WTC11 (cell line): ENCODE results near the gene LCN12. TPM values are rescaled to one million over a fixed set of nuclear protein-coding genes. Genes with fewer than 3 reads are reported as not detected.

Experiments used
- ATAC-seq: fragments of 200-7000 bp; cut with Tn5 transposase; 2 replicates; pipeline ENCODE4 v1.10.0; 2021; ENCODE audit warnings: mild to moderate bottlenecking, moderate library complexity
- CTCF ChIA-PET: fragments of 300-600 bp; sonication (Branson Sonifier 250); formaldehyde crosslinking; loops from one replicate; lab custom pipeline; 2021; ENCODE audit warnings: antibody characterized with exemption; lab: Charles Lee
- POLR2A ChIA-PET: fragments of 350-600 bp; sonication (Branson Sonifier 250); formaldehyde crosslinking; loops from one replicate; lab custom pipeline; 2021; ENCODE audit warnings: antibody characterized with exemption; lab: Charles Lee
- DNase-seq: peaks from one replicate; pipeline ENCODE4 v3.0.0; 2021; ENCODE audit warnings: low spot score
- H3K27ac Mint-ChIP-seq: 2 replicates; pipeline ENCODE4 v1.8.0; 2021; ENCODE audit warnings: mixed read lengths
- H3K27me3 Mint-ChIP-seq: 2 replicates; pipeline ENCODE4 v1.8.0; 2021; ENCODE audit warnings: low read depth, mild to moderate bottlenecking, moderate library complexity, mixed read lengths
- H3K36me3 Mint-ChIP-seq: 2 replicates; pipeline ENCODE4 v1.8.0; 2021; ENCODE audit warnings: mixed read lengths
- H3K4me1 Mint-ChIP-seq: 2 replicates; pipeline ENCODE4 v1.8.0; 2022; ENCODE audit warnings: mixed read lengths
- H3K4me3 Mint-ChIP-seq: 2 replicates; pipeline ENCODE4 v1.8.0; 2021; ENCODE audit warnings: mild to moderate bottlenecking, moderate library complexity, mixed read lengths
- H3K9me3 Mint-ChIP-seq: 2 replicates; pipeline ENCODE4 v1.8.0; 2021; ENCODE audit warnings: mixed read lengths
- AFF4 ChIP-seq: sonication (generic); formaldehyde crosslinking; IDR thresholded peaks from 2 replicates; pipeline ENCODE4 v1.8.1; 2023; ENCODE audit warnings: mild to moderate bottlenecking, missing genetic modification reagents, borderline replicate concordance
- CREB1 ChIP-seq: sonication (generic); formaldehyde crosslinking; IDR thresholded peaks from 2 replicates; pipeline ENCODE4 v1.8.0; 2023; ENCODE audit warnings: mild to moderate bottlenecking, missing genetic modification reagents
- CTCF ChIP-seq: fragments of 200-600 bp; IDR thresholded peaks from 2 replicates; pipeline ENCODE4 v1.8.0; 2022; ENCODE audit warnings: antibody characterized with exemption
- EMX1 ChIP-seq: fragments of 250-450 bp; sonication (Bioruptor Pico); IDR thresholded peaks from 2 replicates; pipeline ENCODE4 v1.8.0; 2021; ENCODE audit warnings: mild to moderate bottlenecking
- ERG ChIP-seq: fragments of 250-450 bp; sonication (Bioruptor Pico); IDR thresholded peaks from 2 replicates; pipeline ENCODE4 v1.8.0; 2021; ENCODE audit warnings: mild to moderate bottlenecking
- GRHL2 ChIP-seq: fragments of 250-450 bp; sonication (Bioruptor Pico); IDR thresholded peaks from 2 replicates; pipeline ENCODE4 v1.8.0; 2022; ENCODE audit warnings: mild to moderate bottlenecking, moderate library complexity; ENCODE audit not compliant: insufficient replicate concordance, severe bottlenecking
- IRF1 ChIP-seq: sonication (generic); formaldehyde crosslinking; IDR thresholded peaks from 2 replicates; pipeline ENCODE4 v1.8.0; 2023; ENCODE audit warnings: missing genetic modification reagents
- IRF2 ChIP-seq: sonication (generic); formaldehyde crosslinking; IDR thresholded peaks from 2 replicates; pipeline ENCODE4 v1.8.0; 2022; ENCODE audit warnings: low read depth, missing genetic modification reagents, borderline replicate concordance
- NR1H2 ChIP-seq: sonication (generic); formaldehyde crosslinking; IDR thresholded peaks from 2 replicates; pipeline ENCODE4 v1.9.0; 2021; ENCODE audit warnings: mild to moderate bottlenecking, moderate library complexity, missing genetic modification reagents
- NR3C1 ChIP-seq: sonication (generic); formaldehyde crosslinking; conservative IDR thresholded peaks from 2 replicates; pipeline ENCODE4 v1.8.1; 2023; ENCODE audit warnings: low read depth, mild to moderate bottlenecking, missing genetic modification reagents
- PRDM15 ChIP-seq: sonication (generic); formaldehyde crosslinking; IDR thresholded peaks from 2 replicates; pipeline ENCODE4 v1.8.0; 2022; ENCODE audit warnings: missing genetic modification reagents
- SMAD3 ChIP-seq: sonication (generic); formaldehyde crosslinking; IDR thresholded peaks from 2 replicates; pipeline ENCODE4 v1.8.0; 2022; ENCODE audit warnings: missing genetic modification reagents, mild to moderate bottlenecking, borderline replicate concordance
- TEAD1 ChIP-seq: sonication (generic); formaldehyde crosslinking; IDR thresholded peaks from 2 replicates; pipeline ENCODE4 v1.8.0; 2022; ENCODE audit warnings: mild to moderate bottlenecking, missing genetic modification reagents
- TEAD4 ChIP-seq: sonication (generic); formaldehyde crosslinking; IDR thresholded peaks from 2 replicates; pipeline ENCODE4 v1.8.0; 2022; ENCODE audit warnings: mild to moderate bottlenecking, missing genetic modification reagents
- ZMAT4 ChIP-seq: fragments of 250-450 bp; sonication (Bioruptor Pico); IDR thresholded peaks from 2 replicates; pipeline ENCODE4 v1.9.0; 2021; ENCODE audit warnings: mild to moderate bottlenecking
- ZNF232 ChIP-seq: sonication (generic); formaldehyde crosslinking; IDR thresholded peaks from 2 replicates; pipeline ENCODE4 v1.8.0; 2022; ENCODE audit warnings: mild to moderate bottlenecking, missing genetic modification reagents
- ZNF396 ChIP-seq: fragments of 250-450 bp; sonication (Bioruptor Pico); IDR thresholded peaks from 2 replicates; pipeline ENCODE4 v1.8.0; 2021; ENCODE audit warnings: mild to moderate bottlenecking, moderate library complexity, borderline replicate concordance
- total RNA-seq: library from RNA; stranded (reverse); gene quantifications from 3 replicates; pipeline ENCODE4 v1.2.3, GENCODE V29; 2021

LCN12 gene
- total RNA-seq, 1 experiment from 2014 or later, result 1.9 TPM

GRCh38 chr9:136963341-136963740 is 11.3 kb downstream of the LCN12 start (continued):
- no peak for TF ChIP-seq NR3C1 (CRISPR knock-in tag)
- no peak for TF ChIP-seq SMAD3 (CRISPR knock-in tag)
- no peak for TF ChIP-seq ZMAT4 (CRISPR knock-in tag)

GRCh38 chr9:136963751-136964150 is 11.7 kb downstream of the LCN12 start:
- TF ChIP-seq ERG (CRISPR knock-in tag) (no peak), ZNF396 (CRISPR knock-in tag) (no peak), IRF2 (CRISPR knock-in tag) (no peak), NR3C1 (CRISPR knock-in tag) (no peak)
- ATAC-seq (no peak), DNase-seq (no peak)
- Mint-ChIP-seq H3K9me3 (no peaks in the 10 kb centered on the region), H3K4me3 (no peak overlapping the region), H3K4me1 (peaks cover 10% of the 10 kb centered on the region), H3K27ac (no peak overlapping the region), H3K27me3 (no peaks in the 10 kb centered on the region), H3K36me3 (no peaks in the 10 kb centered on the region)
- ChIA-PET CTCF (interaction anchor here (1.7 to 3.4 kb wide), 4 partner anchors 11 to 100 kb away, joined by 5 to 17 read pairs (median 8); no protein-coding TSS in a partner anchor), POLR2A (no interaction called here)

- POLR2A ChIA-PET, result no interaction called here
- no peak for DNase-seq
- ATAC-seq, result no peak
- no peaks in the 10 kb centered on the region for H3K27me3 Mint-ChIP-seq
- H3K9me3 Mint-ChIP-seq, result no peaks in the 10 kb centered on the region
- H3K4me3 Mint-ChIP-seq, result no peak overlapping the region
- CTCF ChIA-PET, result interaction anchor here (0.8 to 3.4 kb wide), 10 partner anchors 11 to 186 kb away, joined by 3 to 17 read pairs (median 5); partner anchors contain the start of gene NPDC1
- H3K36me3 Mint-ChIP-seq, result no peaks in the 10 kb centered on the region
- TF ChIP-seq AFF4 (CRISPR knock-in tag) (no peak), CTCF (no peak), PRDM15 (CRISPR knock-in tag) (no peak), GRHL2 (CRISPR knock-in tag) (no peak), TEAD4 (no peak), CREB1 (CRISPR knock-in tag) (no peak), IRF1 (CRISPR knock-in tag) (no peak), ZMAT4 (CRISPR knock-in tag) (no peak), EMX1 (no peak), NR1H2 (CRISPR knock-in tag) (no peak), TEAD1 (CRISPR knock-in tag) (no peak), ZNF232 (CRISPR knock-in tag) (no peak)
- no peak overlapping the region for H3K27ac Mint-ChIP-seq
- peaks cover 10% of the 10 kb centered on the region for H3K4me1 Mint-ChIP-seq
These were observed 12.2 kb downstream of the LCN12 start for GRCh38 chr9:136964171-136964689.
